ENCODE results near the gene NLGN2. TPM values are rescaled to one million over a fixed set of nuclear protein-coding genes. Genes with fewer than 3 reads are reported as not detected.
A peak's percentile ranks its signal among the peaks of the same experiment; 100 is the strongest.

Gene NLGN2
- total RNA-seq, 1 experiment from 2014 or later, result 76.7 TPM

DNA sequence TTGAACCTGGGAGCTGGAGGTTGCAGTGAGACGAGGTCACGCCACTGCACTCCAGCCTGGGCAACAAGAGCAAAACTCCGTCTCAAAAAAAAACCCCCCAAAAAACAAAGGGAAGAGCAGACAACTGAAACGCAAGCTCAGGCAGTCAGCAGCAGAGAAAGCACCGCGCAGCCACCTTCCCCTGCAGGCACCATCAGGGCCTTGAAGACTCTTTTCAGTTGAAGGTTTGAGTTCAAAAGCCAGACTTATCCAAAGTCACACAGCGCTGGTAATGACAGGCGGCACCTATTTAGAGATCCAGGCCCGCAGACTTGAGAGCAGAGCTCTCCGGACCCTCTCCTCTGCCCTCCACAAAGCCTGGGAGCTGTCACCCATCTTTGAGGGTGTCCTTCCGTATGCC lies 60.6 kb downstream of the NLGN2 start (continued):
- TF ChIP-seq, protein P1, sequence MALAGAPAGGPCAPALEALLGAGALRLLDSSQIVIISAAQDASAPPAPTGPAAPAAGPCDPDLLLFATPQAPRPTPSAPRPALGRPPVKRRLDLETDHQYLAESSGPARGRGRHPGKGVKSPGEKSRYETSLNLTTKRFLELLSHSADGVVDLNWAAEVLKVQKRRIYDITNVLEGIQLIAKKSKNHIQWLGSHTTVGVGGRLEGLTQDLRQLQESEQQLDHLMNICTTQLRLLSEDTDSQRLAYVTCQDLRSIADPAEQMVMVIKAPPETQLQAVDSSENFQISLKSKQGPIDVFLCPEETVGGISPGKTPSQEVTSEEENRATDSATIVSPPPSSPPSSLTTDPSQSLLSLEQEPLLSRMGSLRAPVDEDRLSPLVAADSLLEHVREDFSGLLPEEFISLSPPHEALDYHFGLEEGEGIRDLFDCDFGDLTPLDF (CRISPR knock-in tag; IDR thresholded peaks at IDR 0.05), result no peak

DNA sequence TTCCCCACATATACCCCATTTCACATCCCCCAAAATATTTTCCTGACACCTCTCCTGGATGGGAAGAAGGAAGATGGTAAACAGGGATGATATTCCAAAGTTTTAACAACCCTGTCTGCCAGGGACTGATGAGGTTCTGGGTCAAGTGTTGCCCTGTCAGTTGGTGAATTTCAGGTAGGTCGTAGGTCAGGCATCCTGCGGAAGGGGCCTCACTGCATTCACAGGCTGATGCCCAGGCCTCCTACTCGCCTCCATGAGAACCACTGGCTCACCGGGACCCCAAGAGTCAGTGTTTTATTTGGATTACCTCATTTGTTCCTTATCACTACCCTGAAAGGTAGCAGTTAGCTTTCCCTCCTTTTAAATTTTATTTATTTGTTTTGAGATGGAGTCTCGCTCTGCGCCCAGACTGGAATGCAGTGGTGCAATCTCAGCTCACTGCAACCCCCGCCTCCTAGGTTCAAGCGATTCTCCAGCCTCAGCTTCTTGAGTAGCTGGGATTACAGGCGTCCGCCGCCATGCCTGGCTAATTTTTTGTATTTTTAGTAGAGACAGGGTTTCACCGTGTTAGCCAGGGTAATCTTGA lies 61.3 kb downstream of the NLGN2 start:
- peak overlapping the region; percentile 41 for H3K27ac Mint-ChIP-seq
- ATAC-seq, result no peak
- CTCF ChIA-PET, result no interaction called here

More for the DNA sequence above, 61.3 kb downstream of the NLGN2 start:
- H3K36me3 Mint-ChIP-seq, result no peaks in the 10 kb centered on the region
- DNase-seq (ENCODE audit: low spot score), result no peak
- no peaks in the 10 kb centered on the region for H3K9me3 Mint-ChIP-seq
- H3K4me1 Mint-ChIP-seq, result 0 out of 2 replicates have a peak, but pooled peaks cover 6% of the 10 kb centered on the region
- POLR2A ChIA-PET, result no interaction called here
- TF ChIP-seq GABPB1 (CRISPR knock-in tag; IDR thresholded peaks at IDR 0.05) (no peak), TEAD1 (CRISPR knock-in tag; IDR thresholded peaks at IDR 0.05) (no peak), ZNF317 (CRISPR knock-in tag; IDR thresholded peaks at IDR 0.05; ENCODE audit: borderline replicate concordance, low read depth) (no peak), ATF1 (CRISPR knock-in tag; IDR thresholded peaks at IDR 0.05) (no peak), RELA (CRISPR knock-in tag; IDR thresholded peaks at IDR 0.05; ENCODE audit: borderline replicate concordance) (no peak), GRHL2 (CRISPR knock-in tag; IDR thresholded peaks at IDR 0.05; ENCODE audit: insufficient replicate concordance, severe bottlenecking) (no peak), ZNF671 (CRISPR knock-in tag; IDR thresholded peaks at IDR 0.05) (no peak), HMGA2 (CRISPR knock-in tag; IDR thresholded peaks at IDR 0.05) (no peak), NFE2L1 (CRISPR knock-in tag; IDR thresholded peaks at IDR 0.05) (no peak), JUN (CRISPR knock-in tag; IDR thresholded peaks at IDR 0.05) (no peak), CREM (CRISPR knock-in tag; IDR thresholded peaks at IDR 0.05) (no peak), TCF7 (CRISPR knock-in tag; IDR thresholded peaks at IDR 0.05; ENCODE audit: low read depth) (no peak), TEAD4 (CRISPR knock-in tag; IDR thresholded peaks at IDR 0.05) (no peak), FOXK1 (CRISPR knock-in tag; IDR thresholded peaks at IDR 0.05) (no peak), ZNF232 (CRISPR knock-in tag; IDR thresholded peaks at IDR 0.05) (no peak)
- TF ChIP-seq, protein P2, sequence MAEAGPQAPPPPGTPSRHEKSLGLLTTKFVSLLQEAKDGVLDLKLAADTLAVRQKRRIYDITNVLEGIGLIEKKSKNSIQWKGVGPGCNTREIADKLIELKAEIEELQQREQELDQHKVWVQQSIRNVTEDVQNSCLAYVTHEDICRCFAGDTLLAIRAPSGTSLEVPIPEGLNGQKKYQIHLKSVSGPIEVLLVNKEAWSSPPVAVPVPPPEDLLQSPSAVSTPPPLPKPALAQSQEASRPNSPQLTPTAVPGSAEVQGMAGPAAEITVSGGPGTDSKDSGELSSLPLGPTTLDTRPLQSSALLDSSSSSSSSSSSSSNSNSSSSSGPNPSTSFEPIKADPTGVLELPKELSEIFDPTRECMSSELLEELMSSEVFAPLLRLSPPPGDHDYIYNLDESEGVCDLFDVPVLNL (CRISPR knock-in tag; IDR thresholded peaks at IDR 0.05; ENCODE audit: borderline replicate concordance, low read depth), result no peak
- TF ChIP-seq, protein P3, sequence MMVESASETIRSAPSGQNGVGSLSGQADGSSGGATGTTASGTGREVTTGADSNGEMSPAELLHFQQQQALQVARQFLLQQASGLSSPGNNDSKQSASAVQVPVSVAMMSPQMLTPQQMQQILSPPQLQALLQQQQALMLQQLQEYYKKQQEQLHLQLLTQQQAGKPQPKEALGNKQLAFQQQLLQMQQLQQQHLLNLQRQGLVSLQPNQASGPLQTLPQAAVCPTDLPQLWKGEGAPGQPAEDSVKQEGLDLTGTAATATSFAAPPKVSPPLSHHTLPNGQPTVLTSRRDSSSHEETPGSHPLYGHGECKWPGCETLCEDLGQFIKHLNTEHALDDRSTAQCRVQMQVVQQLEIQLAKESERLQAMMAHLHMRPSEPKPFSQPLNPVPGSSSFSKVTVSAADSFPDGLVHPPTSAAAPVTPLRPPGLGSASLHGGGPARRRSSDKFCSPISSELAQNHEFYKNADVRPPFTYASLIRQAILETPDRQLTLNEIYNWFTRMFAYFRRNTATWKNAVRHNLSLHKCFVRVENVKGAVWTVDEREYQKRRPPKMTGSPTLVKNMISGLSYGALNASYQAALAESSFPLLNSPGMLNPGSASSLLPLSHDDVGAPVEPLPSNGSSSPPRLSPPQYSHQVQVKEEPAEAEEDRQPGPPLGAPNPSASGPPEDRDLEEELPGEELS (CRISPR knock-in tag; IDR thresholded peaks at IDR 0.05), result no peak
- TF ChIP-seq, protein P4, sequence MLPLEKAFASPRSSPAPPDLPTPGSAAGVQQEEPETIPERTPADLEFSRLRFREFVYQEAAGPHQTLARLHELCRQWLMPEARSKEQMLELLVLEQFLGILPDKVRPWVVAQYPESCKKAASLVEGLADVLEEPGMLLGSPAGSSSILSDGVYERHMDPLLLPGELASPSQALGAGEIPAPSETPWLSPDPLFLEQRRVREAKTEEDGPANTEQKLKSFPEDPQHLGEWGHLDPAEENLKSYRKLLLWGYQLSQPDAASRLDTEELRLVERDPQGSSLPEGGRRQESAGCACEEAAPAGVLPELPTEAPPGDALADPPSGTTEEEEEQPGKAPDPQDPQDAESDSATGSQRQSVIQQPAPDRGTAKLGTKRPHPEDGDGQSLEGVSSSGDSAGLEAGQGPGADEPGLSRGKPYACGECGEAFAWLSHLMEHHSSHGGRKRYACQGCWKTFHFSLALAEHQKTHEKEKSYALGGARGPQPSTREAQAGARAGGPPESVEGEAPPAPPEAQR (CRISPR knock-in tag; IDR thresholded peaks at IDR 0.05), result no peak
- H3K4me3 Mint-ChIP-seq, result no peak overlapping the region
- H3K27me3 Mint-ChIP-seq (ENCODE audit: low read depth), result no peaks in the 10 kb centered on the region

Other genes starting within 250 kb of the NLGN2 start
- gene ASGR1, start 228.5 kb upstream of the NLGN2 start, total RNA-seq (2021), result 13.3 to 17.7 TPM (median 15.8 TPM) in 3 replicates
- gene DLG4, start 188.0 kb upstream of the NLGN2 start, total RNA-seq (2021), result 47.1 to 59.7 TPM (median 48.0 TPM) in 3 replicates
- gene ACADVL, start 187.9 kb upstream of the NLGN2 start, total RNA-seq (2021), result 213 to 236 TPM (median 221 TPM) in 3 replicates
- gene DVL2, start 173.3 kb upstream of the NLGN2 start, total RNA-seq (2021), result 57.6 to 67.3 TPM (median 59.8 TPM) in 3 replicates
- gene PHF23, start 168.4 kb upstream of the NLGN2 start, total RNA-seq (2021), result 45.8 to 50.1 TPM (median 49.1 TPM) in 3 replicates
- 228 to 247 TPM (median 238 TPM) in 3 replicates for gene GABARAP, start 165.4 kb upstream of the NLGN2 start, total RNA-seq (2021)
- 120 to 127 TPM (median 126 TPM) in 3 replicates for gene CTDNEP1, start 156.1 kb upstream of the NLGN2 start, total RNA-seq (2021)
- gene ELP5, start 155.6 kb upstream of the NLGN2 start, total RNA-seq (2021), result 101 to 103 TPM (median 103 TPM) in 3 replicates
- 131 to 136 TPM (median 136 TPM) in 3 replicates for gene CLDN7, start 145.4 kb upstream of the NLGN2 start, total RNA-seq (2021)
- gene SLC2A4, start 126.1 kb upstream of the NLGN2 start, total RNA-seq (2021), result 5.6 to 6.4 TPM (median 6.2 TPM) in 3 replicates
- gene YBX2, start 113.2 kb upstream of the NLGN2 start, total RNA-seq (2021), result 26.8 to 36.5 TPM (median 35.2 TPM) in 3 replicates
- gene EIF5A, start 100.2 kb upstream of the NLGN2 start, total RNA-seq (2021), result 929 to 1,021 TPM (median 936 TPM) in 3 replicates
- 42.2 to 55.9 TPM (median 44.7 TPM) in 3 replicates for gene GPS2, start 92.5 kb upstream of the NLGN2 start, total RNA-seq (2021)
- gene NEURL4, start 78.5 kb upstream of the NLGN2 start, total RNA-seq (2021), result 44.3 to 64.4 TPM (median 50.2 TPM) in 3 replicates
- 58.6 to 63.9 TPM (median 60.6 TPM) in 3 replicates for gene ACAP1, start 71.3 kb upstream of the NLGN2 start, total RNA-seq (2021)
- gene KCTD11, start 55.7 kb upstream of the NLGN2 start, total RNA-seq (2021), result 8.1 to 9.0 TPM (median 8.2 TPM) in 3 replicates
- gene TMEM95, start 52.7 kb upstream of the NLGN2 start, total RNA-seq (2021), result not detected in 3 replicates
- 9.3 to 11.8 TPM (median 10.7 TPM) in 3 replicates for gene TNK1, start 26.8 kb upstream of the NLGN2 start, total RNA-seq (2021)
- gene PLSCR3, start 13.3 kb upstream of the NLGN2 start, total RNA-seq (2021), result 34.1 to 42.7 TPM (median 37.6 TPM) in 3 replicates
- gene TMEM256, start 3.7 kb upstream of the NLGN2 start, total RNA-seq (2021), result 132 to 180 TPM (median 178 TPM) in 3 replicates
- 0.18 to 0.35 TPM in 2 of 3 replicates, not detected in the other for gene SPEM1, start 12.5 kb downstream of the NLGN2 start, total RNA-seq (2021)
- gene SPEM2, start 17.8 kb downstream of the NLGN2 start, total RNA-seq (2021), result 0.13 TPM in 1 of 3 replicates, not detected in the others
- not detected in 3 replicates for gene SPEM3, start 21.0 kb downstream of the NLGN2 start, total RNA-seq (2021)
- 13.5 to 15.3 TPM (median 13.9 TPM) in 3 replicates for gene TMEM102, start 27.6 kb downstream of the NLGN2 start, total RNA-seq (2021)
- gene FGF11, start 31.7 kb downstream of the NLGN2 start, total RNA-seq (2021), result 19.8 to 29.1 TPM (median 28.0 TPM) in 3 replicates
- gene CHRNB1, start 37.2 kb downstream of the NLGN2 start, total RNA-seq (2021), result 16.0 to 21.5 TPM (median 20.8 TPM) in 3 replicates
- 14.6 to 17.0 TPM (median 16.2 TPM) in 3 replicates for gene ZBTB4, start 71.8 kb downstream of the NLGN2 start, total RNA-seq (2021)
- 0.16 to 0.26 TPM (median 0.18 TPM) in 3 replicates for gene SLC35G6, start 73.6 kb downstream of the NLGN2 start, total RNA-seq (2021)
- gene POLR2A, start 76.5 kb downstream of the NLGN2 start, total RNA-seq (2021), result 166 to 170 TPM (median 170 TPM) in 3 replicates
- gene TNFSF12, start 141.2 kb downstream of the NLGN2 start, total RNA-seq (2021), result 8.1 to 10.5 TPM (median 10.2 TPM) in 3 replicates
- gene TNFSF13, start 150.9 kb downstream of the NLGN2 start, total RNA-seq (2021), result 2.2 to 3.2 TPM (median 2.9 TPM) in 3 replicates
- gene SENP3, start 154.1 kb downstream of the NLGN2 start, total RNA-seq (2021), result 72.2 to 85.4 TPM (median 75.2 TPM) in 3 replicates
- 0.41 to 0.87 TPM (median 0.72 TPM) in 3 replicates for gene CD68, start 171.8 kb downstream of the NLGN2 start, total RNA-seq (2021)
- 55.3 to 57.7 TPM (median 57.0 TPM) in 3 replicates for gene MPDU1, start 176.0 kb downstream of the NLGN2 start, total RNA-seq (2021)
- gene SOX15, start 182.2 kb downstream of the NLGN2 start, total RNA-seq (2021), result 15.2 to 19.9 TPM (median 17.5 TPM) in 3 replicates
- 32.5 to 35.1 TPM (median 33.3 TPM) in 3 replicates for gene FXR2, start 207.1 kb downstream of the NLGN2 start, total RNA-seq (2021)
- gene SAT2, start 220.0 kb downstream of the NLGN2 start, total RNA-seq (2021), result 68.3 to 75.8 TPM (median 73.1 TPM) in 3 replicates
- 0.83 to 1.2 TPM (median 1.1 TPM) in 3 replicates for gene SHBG, start 222.3 kb downstream of the NLGN2 start, total RNA-seq (2021)
- gene ATP1B2, start 243.1 kb downstream of the NLGN2 start, total RNA-seq (2021), result 29.1 to 37.5 TPM (median 35.9 TPM) in 3 replicates

All from WTC11 (cell line).